Subcutaneous abdominal adipose tissue (tissue), 5 donors: ENCODE data around the gene TRIM63.
A peak's percentile ranks its signal among the peaks of the same experiment; 100 is the strongest.

Experiments used
- H3K27ac ChIP-seq: one replicate; pipeline ENCODE4 v1.7.0; 2013; ENCODE audit warnings: low read depth, mild to moderate bottlenecking, inconsistent platforms, low read length, moderate library complexity
- H3K27me3 ChIP-seq, 5 donors: one replicate each; pipeline ENCODE4 v1.7.0; 2013; ENCODE audit warnings: low read length in 5 of 5, inconsistent platforms in 1 of 5; ENCODE audit not compliant: control insufficient read depth in 5 of 5, insufficient read depth in 4 of 5
- H3K36me3 ChIP-seq, 5 donors: one replicate each; pipeline ENCODE4 v1.7.0; 2013; ENCODE audit warnings: low read length in 5 of 5; ENCODE audit not compliant: control insufficient read depth in 5 of 5, insufficient read depth in 5 of 5
- H3K4me1 ChIP-seq, 5 donors: one replicate each; pipeline ENCODE4 v1.7.0; 2013; ENCODE audit warnings: low read length in 5 of 5, mild to moderate bottlenecking in 3 of 5, moderate library complexity in 1 of 5; ENCODE audit not compliant: control insufficient read depth in 5 of 5, insufficient read depth in 5 of 5
- H3K4me3 ChIP-seq, 5 donors: one replicate each; pipeline ENCODE4 v1.7.0; 2013; ENCODE audit warnings: low read length in 5 of 5, low read depth in 1 of 5
- H3K9ac ChIP-seq, 5 donors: one replicate each; pipeline ENCODE4 v1.7.0; 2013; ENCODE audit warnings: low read length in 5 of 5, mild to moderate bottlenecking in 4 of 5, moderate library complexity in 3 of 5
- H3K9me3 ChIP-seq, 5 donors: one replicate each; pipeline ENCODE4 v1.7.0; 2013; ENCODE audit warnings: low read length in 5 of 5; ENCODE audit not compliant: control insufficient read depth in 5 of 5
- donor health status: healthy.
- donor health status: healthy.
- donor health status: healthy.
- donor health status: healthy.
- donor health status: healthy.

TRIM63 gene

GRCh38 chr1:26035959-26036755, 31.3 kb downstream of the TRIM63 start:
- H3K9ac ChIP-seq, result peak overlapping the region in 4 of 5 donors; percentile 63 to 88 (median 82)
- peaks cover 8 to 18% (median 12%) of the 10 kb centered on the region in 5 donors for H3K27me3 ChIP-seq
- H3K36me3 ChIP-seq, result no peaks in the 10 kb centered on the region
- peak overlapping the region; percentile 58 to 90 (median 86) for H3K4me3 ChIP-seq
- peaks cover 0 to 20% (median 11%) of the 10 kb centered on the region in 5 donors for H3K4me1 ChIP-seq
- no peaks in the 10 kb centered on the region for H3K9me3 ChIP-seq
- peak overlapping the region; percentile 29 for H3K27ac ChIP-seq

GRCh38 chr1:26035203-26035958, 32.0 kb downstream of the TRIM63 start:
- peak overlapping the region; percentile 29 for H3K27ac ChIP-seq
- no peaks in the 10 kb centered on the region for H3K9me3 ChIP-seq
- peaks cover 8 to 22% (median 15%) of the 10 kb centered on the region in 5 donors for H3K27me3 ChIP-seq
- peak overlapping the region in 4 of 5 donors; percentile 63 to 88 (median 82) for H3K9ac ChIP-seq
- H3K4me3 ChIP-seq, result peak overlapping the region; percentile 58 to 90 (median 86)
- peaks cover 0 to 20% (median 11%) of the 10 kb centered on the region in 5 donors for H3K4me1 ChIP-seq
- no peaks in the 10 kb centered on the region for H3K36me3 ChIP-seq

DNA sequence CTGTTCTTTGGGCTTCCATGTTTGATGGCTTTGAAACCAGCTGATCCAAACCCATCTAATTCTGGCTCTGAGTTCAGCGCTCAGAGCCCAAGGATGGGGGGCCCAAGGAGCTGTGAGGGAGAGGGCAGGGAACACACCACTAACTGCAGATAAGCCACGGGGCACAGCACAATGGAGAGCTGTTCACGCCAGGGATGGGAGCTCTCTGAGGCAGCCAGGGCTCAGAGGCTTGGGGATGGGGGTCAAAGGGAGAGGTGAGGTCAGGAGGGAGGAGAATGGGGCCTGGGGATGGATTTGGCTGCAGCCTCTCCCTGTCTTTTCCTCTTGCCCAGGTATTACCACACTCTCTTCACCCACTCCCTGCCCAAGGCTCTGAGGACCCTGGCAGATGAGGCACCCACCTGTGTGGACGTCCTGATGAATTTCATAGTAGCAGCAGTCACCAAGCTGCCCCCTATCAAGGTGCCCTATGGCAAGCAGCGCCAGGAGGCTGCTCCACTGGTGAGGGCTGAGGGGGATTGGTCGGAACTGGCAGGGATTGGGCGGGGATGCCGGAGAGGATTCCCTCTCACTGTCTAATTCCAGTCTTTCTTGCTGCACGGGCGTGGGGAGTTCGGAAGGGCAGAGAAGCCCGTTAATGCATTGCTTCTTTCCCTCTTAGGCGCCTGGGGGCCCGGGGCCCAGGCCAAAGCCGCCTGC, 32.8 kb downstream of the TRIM63 start:
- Histone ChIP-seq H3K4me3 (peak overlapping the region in 4 of 5 donors; percentile 72 to 90 (median 86)), H3K9me3 (no peaks in the 10 kb centered on the region), H3K27me3 (peaks cover 8 to 25% (median 17%) of the 10 kb centered on the region in 5 donors), H3K4me1 (peaks cover 0 to 20% (median 11%) of the 10 kb centered on the region in 5 donors), H3K27ac (no peak overlapping the region), H3K9ac (peak overlapping the region in 3 of 5 donors; percentile 30 to 88 (median 77)), H3K36me3 (no peaks in the 10 kb centered on the region)

GRCh38 chr1:26032656-26033357, 34.6 kb downstream of the TRIM63 start:
- peaks cover 0 to 20% (median 11%) of the 10 kb centered on the region in 5 donors for H3K4me1 ChIP-seq
- no peak overlapping the region for H3K27ac ChIP-seq
- H3K27me3 ChIP-seq, result peaks cover 8 to 25% (median 15%) of the 10 kb centered on the region in 5 donors
- H3K9ac ChIP-seq, result no peak overlapping the region
- H3K36me3 ChIP-seq, result no peaks in the 10 kb centered on the region
- H3K9me3 ChIP-seq, result no peaks in the 10 kb centered on the region
- no peak overlapping the region for H3K4me3 ChIP-seq

GRCh38 chr1:26031611-26032220, 35.7 kb downstream of the TRIM63 start:
- H3K27me3 ChIP-seq, result peaks cover 8 to 25% (median 17%) of the 10 kb centered on the region in 5 donors
- no peaks in the 10 kb centered on the region for H3K9me3 ChIP-seq
- peaks cover 0 to 20% (median 11%) of the 10 kb centered on the region in 5 donors for H3K4me1 ChIP-seq
- H3K4me3 ChIP-seq, result no peak overlapping the region
- no peak overlapping the region for H3K9ac ChIP-seq
- H3K36me3 ChIP-seq, result no peaks in the 10 kb centered on the region
- H3K27ac ChIP-seq, result no peak overlapping the region

- no peak overlapping the region for H3K9ac ChIP-seq
- H3K27me3 ChIP-seq, result peaks cover 4 to 24% (median 14%) of the 10 kb centered on the region in 5 donors
- H3K4me3 ChIP-seq, result no peak overlapping the region
- no peaks in the 10 kb centered on the region for H3K36me3 ChIP-seq
- H3K4me1 ChIP-seq, result peaks cover 0 to 18% (median 10%) of the 10 kb centered on the region in 5 donors
- H3K27ac ChIP-seq, result no peak overlapping the region
- H3K9me3 ChIP-seq, result no peaks in the 10 kb centered on the region
Measured at GRCh38 chr1:26031196-26031595, 36.2 kb downstream of the TRIM63 start.

DNA sequence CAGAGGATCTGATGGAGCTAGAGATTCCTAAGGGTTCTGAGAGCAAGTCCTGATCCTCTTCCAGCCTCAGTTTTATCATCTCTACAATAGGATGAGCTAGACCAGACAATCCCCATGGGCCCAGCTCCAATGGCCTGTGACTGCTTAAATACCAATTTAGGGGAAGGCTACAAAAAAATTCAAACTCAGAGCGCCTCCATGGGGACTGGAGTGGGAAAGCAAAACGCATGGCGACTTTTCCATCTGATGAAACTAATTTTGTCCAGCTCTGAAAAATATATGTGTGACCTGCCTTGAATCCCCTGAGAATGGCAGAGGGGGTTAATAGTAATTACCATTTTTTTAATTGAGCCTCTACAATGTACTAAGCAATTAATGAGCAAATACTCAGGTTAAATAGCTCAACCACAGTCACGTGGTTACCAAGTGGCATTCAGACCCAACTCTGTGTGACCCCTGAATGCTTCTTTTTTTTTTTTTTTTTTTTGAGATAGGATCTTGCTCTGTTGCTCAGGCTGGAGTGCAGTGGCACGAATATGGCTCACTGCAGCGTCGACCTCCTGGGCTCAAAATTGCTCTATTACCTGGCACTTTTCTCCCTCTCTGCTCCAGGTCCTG, 37.5 kb downstream of the TRIM63 start:
- H3K36me3 ChIP-seq, result no peaks in the 10 kb centered on the region
- H3K4me3 ChIP-seq, result no peak overlapping the region
- H3K4me1 ChIP-seq, result peaks cover 0 to 5% (median 4%) of the 10 kb centered on the region in 5 donors
- H3K9ac ChIP-seq, result no peak overlapping the region
- H3K27ac ChIP-seq, result no peak overlapping the region
- H3K27me3 ChIP-seq, result peaks cover 4 to 23% (median 13%) of the 10 kb centered on the region in 5 donors
- H3K9me3 ChIP-seq, result no peaks in the 10 kb centered on the region

- Histone ChIP-seq H3K9me3 (no peaks in the 10 kb centered on the region), H3K27ac (no peak overlapping the region), H3K36me3 (no peaks in the 10 kb centered on the region), H3K4me1 (no peaks in the 10 kb centered on the region), H3K4me3 (no peak overlapping the region), H3K9ac (no peak overlapping the region), H3K27me3 (peaks cover 0 to 17% (median 12%) of the 10 kb centered on the region in 5 donors)
Measured at GRCh38 chr1:26029054-26029863, 38.2 kb downstream of the TRIM63 start.
